Stimulated activated CD8-positive, alpha-beta memory T cell treated with anti-CD3 and anti-CD28 coated beads, Interleukin-4, amount 100 ng/mL, for 48 hours (primary cell): ENCODE measurements around the gene XPR1.

Experiments used
- DNase-seq: peaks from one replicate; pipeline ENCODE4 v3.0.0-alpha.2; 2020

XPR1 gene

DNA sequence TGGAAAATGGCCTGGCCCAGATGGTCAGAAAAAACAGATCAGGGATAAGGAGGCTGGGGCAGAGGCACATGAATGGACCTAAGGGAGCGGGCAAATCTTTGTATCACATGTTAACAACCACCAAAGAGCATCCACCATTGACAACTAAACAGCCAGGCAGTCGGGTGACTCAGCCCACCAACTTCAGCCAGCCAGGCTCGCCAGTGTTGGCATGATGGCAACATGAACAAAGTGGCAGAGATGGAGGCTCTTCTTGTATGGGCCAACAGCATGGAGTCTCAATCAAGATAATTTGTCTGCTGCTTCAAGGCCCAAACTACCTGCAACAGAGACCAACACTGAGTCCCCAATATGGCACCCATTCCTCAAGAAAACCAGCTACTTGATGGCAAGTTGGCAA lies 264.3 kb downstream of the XPR1 start:
- no peak for DNase-seq

DNA sequence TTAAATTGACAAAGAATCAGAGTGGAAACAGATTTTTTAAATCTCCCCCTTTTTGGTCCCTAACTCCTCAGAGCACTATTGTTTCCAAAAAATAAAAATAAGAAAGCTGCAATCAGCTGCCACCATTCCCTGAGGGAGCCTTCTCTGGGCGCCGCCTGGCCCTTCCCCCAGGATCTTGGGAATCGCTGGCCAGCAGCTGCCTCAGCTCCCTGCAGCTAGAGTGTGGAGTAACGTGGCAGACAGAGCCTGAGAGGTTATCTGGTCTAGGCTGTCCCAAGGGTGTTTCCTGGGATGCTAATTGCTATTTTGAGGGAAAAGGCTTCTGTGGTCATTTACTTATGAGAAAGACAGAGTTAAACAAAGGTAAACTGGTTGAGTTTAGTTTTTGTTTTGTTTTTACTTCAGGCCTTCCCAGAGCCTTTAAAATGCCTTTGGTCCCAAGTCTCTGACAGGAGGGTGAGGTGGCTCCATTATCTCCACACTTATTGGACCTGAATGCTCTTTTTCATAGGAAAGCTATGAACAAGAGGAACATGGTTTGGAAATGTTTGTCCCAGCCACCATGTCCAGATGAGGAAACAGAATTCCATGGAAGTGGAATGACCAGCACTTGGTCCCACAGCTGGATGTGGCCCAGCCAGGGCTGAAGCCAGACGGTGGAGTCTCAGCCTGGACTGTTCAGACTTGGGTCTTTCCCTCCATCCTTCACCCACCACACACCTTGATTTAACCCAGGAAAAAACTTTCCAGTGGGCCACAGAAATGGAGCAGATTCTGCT lies 266.8 kb downstream of the XPR1 start:
- DNase-seq, result no peak

DNA sequence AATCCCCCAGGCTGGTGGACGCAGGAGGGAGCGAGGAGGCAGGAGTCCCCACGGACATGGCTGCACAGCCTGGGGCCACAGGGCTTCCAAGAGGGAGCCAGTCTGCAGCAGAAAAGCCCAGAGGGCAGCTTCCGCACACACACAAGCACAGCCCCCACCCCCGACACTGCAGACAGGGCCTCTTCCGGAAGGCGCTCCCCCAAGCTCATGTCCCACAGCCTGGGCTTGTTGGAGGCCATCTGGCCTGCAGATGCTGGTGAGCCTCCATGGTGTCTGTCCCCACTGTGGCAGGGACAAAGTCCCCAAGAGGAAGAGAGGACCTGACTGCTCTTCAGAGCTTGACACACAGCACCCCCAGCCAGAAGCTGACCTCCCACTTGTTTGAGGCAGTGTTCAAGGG lies 267.4 kb downstream of the XPR1 start:
- no peak for DNase-seq

DNA sequence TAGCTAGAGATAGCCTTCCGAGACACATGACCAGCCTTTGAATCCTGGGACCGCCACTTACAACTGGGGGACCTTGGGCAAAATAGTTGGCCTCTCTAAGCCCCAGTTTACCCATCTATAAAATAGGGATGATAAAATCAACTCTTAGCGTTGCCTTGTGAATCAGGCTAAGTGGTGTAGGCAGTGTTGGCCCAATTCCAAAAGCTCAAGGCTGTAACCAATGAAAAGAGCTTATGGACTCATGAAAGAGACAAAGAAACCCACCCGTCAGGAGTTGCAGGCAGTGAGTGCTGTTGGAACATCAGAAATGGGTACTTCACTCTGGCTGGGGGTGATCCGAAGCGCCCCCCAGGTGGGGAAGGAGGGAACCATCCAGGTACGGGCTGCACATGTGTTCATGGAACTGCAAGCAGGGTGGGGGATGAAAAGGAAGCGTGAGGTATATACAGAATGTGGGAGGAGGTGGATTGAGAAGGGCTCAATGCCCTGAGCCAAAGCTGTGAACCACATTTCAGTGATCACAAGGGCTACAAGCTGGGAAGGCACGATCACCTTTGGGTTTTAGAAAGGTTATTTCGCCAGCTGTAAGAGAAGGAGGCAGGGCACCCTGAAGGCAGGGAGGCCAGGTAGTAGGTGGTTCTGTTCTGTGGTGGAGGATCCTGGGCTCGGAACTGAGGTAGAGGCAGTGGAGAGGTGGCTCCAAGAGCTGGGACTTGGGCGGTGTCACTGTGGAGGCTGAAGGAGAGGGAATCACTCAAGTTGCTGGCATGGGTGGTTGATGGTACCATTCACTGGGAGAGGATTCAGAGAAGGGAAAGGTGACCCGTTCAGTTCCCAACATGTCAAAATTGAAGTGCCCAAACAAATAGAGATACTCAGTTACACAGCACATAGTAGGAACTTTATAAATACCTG lies 269.5 kb downstream of the XPR1 start:
- no peak for DNase-seq

DNA sequence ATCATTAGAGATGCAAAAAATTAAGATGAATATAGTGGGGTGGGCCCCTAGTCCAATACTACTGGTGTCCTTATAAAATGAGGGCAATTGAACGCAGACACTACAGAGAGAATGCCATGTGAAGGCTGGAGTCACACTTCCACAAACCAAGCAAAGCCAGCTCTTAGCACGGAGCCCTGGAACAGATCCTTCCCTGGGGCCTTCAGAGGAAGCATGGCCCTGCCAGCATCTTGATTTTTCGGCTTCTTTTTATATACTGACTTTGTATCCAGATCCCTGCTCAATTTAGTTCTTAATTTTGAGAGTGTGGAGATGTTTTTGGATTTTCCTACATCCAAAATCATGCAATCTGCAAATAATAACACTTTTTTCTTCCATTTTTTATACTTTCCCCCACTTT lies 270.7 kb downstream of the XPR1 start:
- DNase-seq, result no peak

DNA sequence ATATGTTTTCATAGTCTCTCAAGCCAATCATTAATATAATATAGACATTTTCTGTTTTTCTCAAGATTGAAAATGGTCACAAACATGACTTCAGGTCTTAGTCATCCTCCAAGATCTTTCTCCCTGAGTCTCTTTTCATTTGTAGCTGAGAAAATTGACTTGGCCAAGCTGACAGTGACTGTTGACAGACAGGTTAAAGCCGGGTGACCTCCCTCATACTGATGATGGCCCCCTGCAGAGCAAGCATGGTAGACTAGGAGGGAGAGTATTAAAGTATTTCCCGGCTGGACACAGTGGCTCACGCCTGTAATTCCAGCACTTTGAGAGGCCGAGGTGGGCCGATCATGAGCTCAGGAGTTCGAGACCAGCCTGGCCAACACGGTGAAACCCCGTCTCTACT lies 274.1 kb downstream of the XPR1 start:
- DNase-seq, result no peak

DNA sequence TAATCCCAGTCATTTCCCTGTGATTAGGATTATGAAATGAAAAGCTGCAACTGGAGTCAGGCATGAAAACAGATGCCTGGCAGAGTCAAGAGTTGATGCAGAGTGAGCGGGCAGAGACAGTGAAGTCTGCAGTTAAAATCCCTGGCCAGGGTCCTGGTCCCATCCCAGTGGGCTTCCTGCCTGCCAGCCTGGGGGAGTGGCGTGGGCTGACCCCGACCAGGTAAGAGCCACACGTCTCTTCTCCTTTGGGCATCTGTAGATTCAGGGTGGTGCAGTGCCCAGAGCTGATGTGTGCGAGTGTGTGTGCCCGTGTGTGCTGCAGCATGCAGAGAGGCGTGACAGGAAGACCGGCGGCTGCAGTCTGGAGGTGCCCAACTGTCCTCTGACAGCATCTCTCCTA lies 274.7 kb downstream of the XPR1 start:
- DNase-seq, result no peak

DNA sequence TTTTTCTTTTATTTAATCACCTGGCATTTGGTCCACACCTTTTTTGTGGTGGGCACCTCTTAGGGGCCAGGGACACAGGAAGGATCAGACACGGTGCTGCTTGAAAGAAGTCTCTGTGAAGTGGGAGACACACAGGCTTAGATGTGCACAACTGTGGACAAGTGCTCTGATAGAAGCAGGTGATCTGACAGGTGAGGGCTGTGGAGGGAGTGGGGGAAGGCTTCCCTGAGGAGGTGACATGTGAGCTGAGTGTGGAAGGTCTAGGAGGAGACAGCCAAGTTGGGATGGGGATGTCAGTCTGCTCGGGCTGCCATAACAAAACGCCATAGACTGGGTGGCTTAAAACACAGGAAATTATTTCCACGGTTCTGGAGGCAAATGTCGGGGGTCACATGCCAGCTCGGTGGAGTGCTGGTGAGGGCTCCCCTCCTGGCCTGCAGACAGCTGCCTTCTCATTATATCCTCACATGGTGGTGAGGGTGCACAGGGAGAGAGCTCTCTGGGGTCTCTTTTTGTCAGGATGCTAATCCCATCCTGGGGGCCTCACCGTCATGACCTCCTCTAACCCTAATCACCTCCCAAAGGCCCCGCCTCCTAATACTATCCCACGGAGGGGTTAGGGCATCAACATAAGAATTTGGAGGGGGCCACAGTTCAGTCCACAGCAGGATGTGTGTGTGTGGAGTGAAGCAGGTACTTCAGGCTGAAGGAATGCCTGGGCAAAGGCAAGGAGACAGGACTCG lies 275.7 kb downstream of the XPR1 start:
- DNase-seq, result no peak

DNA sequence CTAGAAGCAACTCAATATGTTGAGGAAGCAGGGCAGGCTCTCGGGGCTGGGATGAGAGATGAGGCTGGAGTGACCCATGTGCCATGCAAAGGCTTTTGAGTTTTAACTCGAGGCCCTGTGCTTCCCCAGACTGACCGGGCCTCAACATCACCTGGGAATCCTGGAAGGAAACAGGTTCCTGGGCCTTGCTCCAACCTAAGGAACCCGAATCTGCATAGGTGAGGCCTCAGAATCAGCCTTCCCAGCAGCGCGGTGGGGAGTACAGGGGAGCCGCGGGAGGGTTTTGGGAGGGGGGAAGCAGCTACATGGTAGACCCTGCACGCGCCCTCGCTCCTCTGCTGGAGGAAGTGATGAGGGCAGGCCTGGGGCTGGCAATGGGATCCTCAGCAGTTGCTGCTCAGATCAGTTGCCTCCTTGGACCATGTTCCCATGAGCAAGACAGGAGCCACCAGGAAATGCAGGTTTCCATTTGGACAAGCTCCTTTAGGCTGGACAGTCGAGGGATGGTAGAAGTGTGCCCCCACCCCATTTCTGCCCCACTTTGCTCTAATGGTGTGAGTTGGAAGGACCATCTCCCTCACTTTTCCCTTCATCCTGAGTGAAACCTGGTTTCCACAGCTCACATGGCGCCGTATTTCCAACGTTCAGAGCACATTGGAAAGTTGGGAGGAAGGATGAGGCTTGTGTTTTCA lies 276.4 kb downstream of the XPR1 start:
- DNase-seq, result no peak

DNA sequence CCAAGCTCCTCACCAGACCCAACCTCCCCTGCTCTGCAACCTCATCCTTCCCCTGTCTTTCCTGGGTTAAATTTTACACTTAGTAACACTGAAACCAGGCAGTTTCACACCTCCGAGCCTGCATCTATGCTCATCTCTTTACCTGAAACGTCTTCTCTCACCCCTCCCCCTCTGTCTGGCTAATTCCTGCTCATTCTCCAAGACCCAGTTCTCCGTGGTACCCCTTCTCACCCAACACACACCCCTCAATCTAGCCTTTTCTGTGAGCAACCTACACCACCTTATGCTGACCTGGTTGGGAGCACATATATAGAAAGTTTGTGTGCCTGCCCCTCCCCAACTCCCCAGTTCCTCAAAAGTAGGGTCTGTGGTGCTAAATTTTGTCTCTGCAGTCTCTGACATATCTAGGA lies 277.2 kb downstream of the XPR1 start:
- DNase-seq, result peak; percentile 12

DNA sequence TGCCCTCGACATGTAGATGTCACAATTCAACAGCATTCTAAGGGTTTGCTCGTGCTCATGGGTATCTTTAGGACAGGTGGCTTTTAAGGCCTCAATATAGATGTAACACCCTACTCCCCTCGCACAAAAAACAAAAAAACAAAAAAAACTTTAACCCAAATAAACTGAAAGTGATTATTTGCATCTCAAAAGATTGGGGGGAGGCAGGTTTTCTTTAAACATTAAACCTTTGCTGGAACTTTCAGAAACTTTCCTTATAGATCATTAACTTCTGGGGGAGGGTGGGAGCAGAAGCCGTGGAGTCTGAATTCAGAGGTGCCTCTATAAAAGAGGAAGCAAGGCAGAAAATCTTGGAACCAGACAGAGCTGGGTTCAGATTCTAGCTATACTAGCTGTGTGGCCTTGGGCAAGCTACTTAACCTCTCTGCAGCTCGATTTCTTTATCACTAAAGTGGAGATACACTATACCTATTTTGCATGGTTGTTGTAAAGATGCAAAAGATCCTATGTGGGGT lies 277.7 kb downstream of the XPR1 start:
- DNase-seq, result no peak

DNA sequence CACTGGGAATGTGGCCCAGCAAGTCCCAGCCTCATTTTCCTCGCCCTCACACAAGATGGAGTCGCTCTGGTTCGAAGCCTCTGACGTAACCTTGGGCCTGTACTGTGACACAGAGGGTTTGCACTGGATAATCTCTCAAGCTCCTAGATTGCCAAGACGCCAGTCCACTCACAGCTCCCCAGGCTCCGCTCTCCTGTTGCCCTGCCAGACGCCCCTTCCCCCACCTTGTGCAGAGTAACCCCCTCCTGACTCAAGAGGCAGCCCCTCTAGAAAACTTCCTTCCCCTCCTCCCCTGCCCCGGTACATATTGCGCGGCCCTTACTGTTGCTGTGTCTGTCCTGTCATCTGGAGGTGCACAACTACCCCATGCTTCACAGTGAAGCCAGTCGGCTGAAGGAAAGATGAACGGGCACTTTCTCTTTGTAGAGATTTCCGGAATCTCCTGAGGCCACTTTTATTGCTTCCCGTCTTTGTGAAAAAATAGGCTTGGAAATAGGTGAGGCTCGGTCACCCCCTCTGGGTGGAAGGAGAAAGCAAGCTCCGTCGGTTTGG lies 279.9 kb downstream of the XPR1 start:
- DNase-seq, result peak; percentile 19

DNA sequence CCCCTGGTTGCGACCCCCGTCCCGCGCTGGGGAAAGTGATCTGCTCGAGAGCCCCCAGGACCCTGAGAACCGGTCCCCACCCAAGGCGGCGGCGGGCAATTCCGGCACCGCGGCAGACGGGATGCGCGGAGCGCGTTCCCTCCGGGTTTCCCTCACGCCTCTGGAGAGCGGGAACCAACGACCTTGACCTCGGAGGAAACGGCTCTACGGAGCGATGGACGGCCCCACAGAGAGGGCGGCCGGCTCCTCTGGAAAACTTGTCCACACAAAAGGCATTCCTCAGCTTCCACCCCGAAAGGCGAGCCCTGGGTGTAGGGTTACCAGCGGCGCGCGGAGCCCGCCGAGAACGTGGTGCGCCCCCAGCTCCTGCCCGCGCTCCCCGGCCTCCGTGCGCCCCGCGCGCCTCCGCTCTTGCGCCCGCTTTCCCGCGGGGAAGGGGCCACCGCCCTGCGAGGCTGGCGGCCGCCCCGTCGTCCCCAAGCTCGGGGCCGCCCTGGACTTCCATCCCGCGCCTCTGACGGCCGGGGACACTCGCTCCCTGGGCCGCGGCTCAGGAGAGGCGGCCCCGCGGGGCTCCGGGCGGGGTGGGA lies 280.5 kb downstream of the XPR1 start:
- DNase-seq, result no peak

DNA sequence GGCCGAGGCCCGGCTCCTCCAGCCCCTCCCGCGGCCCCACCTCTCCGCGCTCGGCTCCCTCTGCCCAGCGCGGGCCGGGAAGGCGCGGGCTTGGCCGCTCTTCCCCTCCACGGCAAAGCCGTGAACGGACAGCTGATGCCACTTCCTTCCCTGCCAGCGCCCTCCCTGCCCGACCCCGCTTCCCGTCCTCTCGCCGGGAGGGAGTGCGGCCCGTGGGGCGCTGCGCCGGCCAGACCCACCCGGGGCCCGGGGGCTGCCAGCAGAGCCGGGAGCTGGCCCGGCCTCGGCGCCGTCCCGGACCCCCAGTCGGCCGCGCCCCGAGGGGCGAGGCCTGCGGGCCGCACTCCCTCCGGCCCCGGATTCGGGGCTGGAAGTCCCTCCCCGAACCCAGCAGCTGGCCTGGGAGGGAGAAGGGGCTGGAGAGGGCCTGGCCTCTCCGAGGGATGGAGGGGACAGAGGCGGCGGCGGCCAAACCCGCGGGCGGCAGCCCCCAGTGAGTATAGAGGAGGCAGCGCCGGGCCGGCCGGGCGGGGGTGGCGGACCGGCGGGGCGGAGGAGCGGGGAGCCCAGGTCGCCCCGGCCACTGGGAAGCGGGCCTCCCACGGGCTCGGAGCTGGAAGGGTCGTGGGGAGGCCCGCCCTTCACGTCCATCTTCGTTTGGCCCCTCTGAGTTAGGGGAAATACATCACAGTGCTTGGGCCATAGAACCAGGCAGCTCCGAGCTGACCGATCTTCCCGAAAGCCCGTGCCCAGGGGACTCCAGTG lies 281.2 kb downstream of the XPR1 start, which contains the start of gene KIAA1614:
TSS of gene KIAA1614 (plus strand) at position 97 of the 765 bp plus-strand sequence. CDS start at position 444, 347 bp downstream.
- no peak for DNase-seq

DNA sequence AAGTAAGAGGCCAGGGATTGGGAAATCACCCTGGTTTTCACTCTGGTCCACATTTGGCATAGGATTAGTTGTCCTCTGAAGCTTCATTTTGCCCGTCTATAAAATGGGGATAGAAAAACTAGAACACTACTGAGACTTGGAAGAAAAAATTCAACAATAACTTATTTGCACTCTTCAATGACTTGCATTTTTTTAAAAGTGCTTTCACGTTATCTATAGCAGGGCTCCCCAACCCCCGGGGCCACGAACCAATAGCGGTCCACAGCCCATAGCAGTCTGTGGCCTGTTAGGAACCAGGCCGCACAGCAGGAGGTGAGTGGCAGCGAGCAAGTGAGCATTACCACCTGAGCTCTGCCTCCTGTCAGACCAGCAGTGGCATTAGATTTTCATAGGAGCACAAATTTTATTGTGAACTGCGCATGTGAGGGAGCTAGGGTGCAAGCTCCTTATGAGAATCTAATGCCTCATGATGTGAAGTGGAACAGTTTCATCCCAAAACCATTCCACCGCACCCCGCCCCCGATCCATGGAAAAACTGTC lies 283.7 kb downstream of the XPR1 start:
- no peak for DNase-seq

DNA sequence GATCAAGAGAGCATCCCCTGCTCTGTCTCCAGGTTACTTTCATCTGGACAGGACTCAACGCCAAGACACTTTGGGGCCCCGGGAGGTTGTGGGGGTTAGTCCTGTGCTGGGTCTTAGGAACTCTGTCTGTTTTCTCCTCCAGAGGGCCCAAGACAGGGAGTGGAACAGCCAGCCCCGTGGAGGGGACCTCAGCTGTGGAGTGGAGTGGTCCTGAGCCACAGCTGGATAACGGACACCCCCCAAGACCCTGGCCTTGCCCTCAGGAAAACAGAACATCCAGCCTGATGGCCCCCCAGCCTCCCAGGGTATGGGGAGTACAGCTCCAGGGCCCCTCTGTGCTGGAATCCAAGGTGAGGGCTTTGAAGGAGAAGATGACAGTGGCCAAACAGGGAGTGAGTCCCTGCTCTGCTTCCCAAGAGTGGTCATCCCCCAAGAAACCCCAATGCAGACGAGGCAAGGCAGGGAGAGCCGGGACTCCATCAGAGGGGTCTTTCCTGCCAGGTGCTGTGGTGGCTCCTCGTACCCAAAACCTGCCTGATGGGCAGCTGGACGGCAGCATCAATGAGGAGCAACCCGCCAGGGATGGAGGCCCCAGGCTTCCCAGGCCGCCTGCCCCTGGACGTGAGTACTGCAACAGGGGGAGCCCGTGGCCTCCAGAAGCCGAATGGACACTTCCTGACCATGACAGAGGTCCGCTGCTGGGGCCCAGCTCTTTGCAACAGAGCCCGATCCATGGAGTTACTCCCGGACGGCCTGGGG lies 284.4 kb downstream of the XPR1 start:
- no peak for DNase-seq

DNA sequence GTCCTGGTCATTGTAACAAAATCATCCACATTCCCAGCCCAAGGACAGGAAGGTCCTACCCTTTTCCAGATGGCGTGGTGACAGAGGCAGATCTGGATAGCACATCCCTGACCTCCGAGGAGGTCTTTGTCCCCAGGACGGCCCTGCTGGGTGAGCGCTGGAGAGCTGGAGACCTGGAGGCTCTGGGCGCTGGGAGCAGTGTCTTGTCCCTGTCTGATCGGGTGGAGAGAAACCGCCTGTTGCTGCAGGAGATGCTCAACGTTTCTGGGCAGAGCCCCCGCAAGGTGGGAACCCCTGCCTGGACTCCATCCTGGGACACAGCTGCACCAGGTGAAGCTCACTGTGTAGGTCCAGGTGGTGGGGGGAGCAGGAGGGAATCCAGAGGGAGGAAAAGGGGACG lies 284.9 kb downstream of the XPR1 start:
- no peak for DNase-seq

DNA sequence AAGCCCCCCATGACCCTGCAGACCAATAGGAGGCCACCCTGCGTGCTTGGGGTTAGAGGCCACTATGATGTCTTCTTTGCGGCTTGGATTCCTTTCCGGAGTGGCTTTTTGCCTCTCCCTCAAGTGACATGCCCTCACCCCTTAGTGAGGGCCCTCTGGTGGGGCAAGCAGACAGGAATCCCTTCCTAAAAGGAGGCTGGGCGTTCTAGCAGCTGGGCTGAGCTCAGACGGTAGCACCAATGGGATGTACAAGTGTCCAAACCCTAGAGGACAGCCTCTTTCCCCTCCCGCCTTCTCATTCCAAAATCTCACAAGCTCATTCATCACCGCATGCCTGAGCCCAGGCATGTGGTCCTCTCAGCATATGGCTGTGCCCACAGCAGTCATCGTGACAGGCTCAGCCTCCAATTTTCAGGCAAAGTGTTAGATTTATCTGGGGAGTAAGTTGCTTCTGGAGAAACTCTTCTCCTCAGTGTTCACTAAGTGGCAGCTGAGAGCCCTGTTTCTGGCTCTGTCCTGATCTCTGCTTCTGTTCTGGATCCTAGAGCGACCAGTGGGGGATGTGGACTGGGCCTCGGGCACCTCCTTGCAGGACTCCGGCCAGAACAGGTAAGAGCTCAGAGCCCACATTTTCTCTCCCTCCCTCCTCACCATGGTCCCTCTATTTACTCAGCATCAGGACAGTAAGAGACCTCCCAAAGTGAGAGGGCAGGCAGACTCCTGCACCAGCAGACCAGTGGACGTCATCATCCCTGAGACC lies 285.7 kb downstream of the XPR1 start:
- DNase-seq, result no peak

DNA sequence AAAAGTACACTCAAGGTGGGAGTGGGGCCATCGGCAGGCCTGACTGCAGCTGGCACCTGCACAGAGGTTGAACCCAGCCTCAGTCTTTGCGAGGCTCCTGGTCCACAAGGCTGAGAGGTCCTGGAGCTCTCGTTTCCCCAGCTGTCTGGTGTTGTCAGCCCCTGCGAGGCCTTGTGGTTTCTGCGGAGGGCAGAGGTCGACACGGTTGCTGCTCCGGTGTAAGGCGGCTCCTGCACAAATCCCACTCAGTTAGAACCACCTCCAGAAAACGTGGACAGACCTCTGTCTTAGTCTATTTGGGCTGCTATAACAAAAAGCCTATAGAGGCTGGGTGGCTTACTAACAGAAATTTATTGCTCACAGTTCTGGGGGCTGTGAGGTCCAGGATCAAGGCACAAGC lies 286.7 kb downstream of the XPR1 start:
- no peak for DNase-seq
